SK-N-SH (cell line): ENCODE results near the gene ANO6.

Source experiments
- CHD2 ChIP-seq: fragments of 150-350 bp; IDR thresholded peaks from 2 replicates; pipeline ENCODE4 v1.6.1; 2018; ENCODE audit warnings: low read length; ENCODE audit not compliant: partially characterized antibody
- CTCF ChIP-seq: fragments of 200-600 bp; sonication (generic); IDR thresholded peaks from 2 replicates; pipeline ENCODE4 v1.6.1; 2017; ENCODE audit warnings: antibody characterized with exemption, mild to moderate bottlenecking, moderate library complexity
- ELF1 ChIP-seq: IDR thresholded peaks from 2 replicates; pipeline ENCODE4 v1.4.0; 2012
- JUND ChIP-seq: IDR thresholded peaks from 2 replicates; pipeline ENCODE4 v1.4.0; 2012
- PBX3 ChIP-seq: IDR thresholded peaks from 2 replicates; pipeline ENCODE4; 2012
- POLR2AphosphoS5 ChIP-seq: IDR thresholded peaks from 2 replicates; pipeline ENCODE4 v1.6.1; 2012; ENCODE audit warnings: low read depth, low read length
- RCOR1 ChIP-seq: fragments of 150-350 bp; IDR thresholded peaks from 2 replicates; pipeline ENCODE4 v1.6.1; 2017; ENCODE audit warnings: antibody characterized with exemption, low read length
- REST ChIP-seq: IDR thresholded peaks from 2 replicates; pipeline ENCODE4 v1.6.1; 2012; ENCODE audit warnings: mild to moderate bottlenecking, low read depth, low read length, moderate library complexity
- RXRA ChIP-seq: IDR thresholded peaks from 2 replicates; pipeline ENCODE4 v1.4.0; 2012; ENCODE audit warnings: low read depth, mild to moderate bottlenecking, borderline replicate concordance
- SIN3A ChIP-seq: IDR thresholded peaks from 2 replicates; pipeline ENCODE4 v1.6.1; 2012; ENCODE audit warnings: low read depth, mild to moderate bottlenecking, low read length, moderate library complexity, borderline replicate concordance
- TAF1 ChIP-seq: IDR thresholded peaks from 2 replicates; pipeline ENCODE4 v1.6.1; 2012; ENCODE audit warnings: low read depth, mild to moderate bottlenecking, low read length, moderate library complexity, borderline replicate concordance
- TCF12 ChIP-seq: IDR thresholded peaks from 2 replicates; pipeline ENCODE4 v1.4.0; 2012
- USF1 ChIP-seq: IDR thresholded peaks from 2 replicates; pipeline ENCODE4 v1.4.0; 2012; ENCODE audit warnings: low read depth, borderline replicate concordance
- USF2 ChIP-seq: fragments of 150-350 bp; IDR thresholded peaks from 2 replicates; pipeline ENCODE4 v1.6.1; 2017; ENCODE audit warnings: antibody characterized with exemption, low read length, low read depth, borderline replicate concordance

GRCh38 chr12:45336331-45336730 lies 120.4 kb downstream of the ANO6 start:
- TF ChIP-seq CTCF (no peak), JUND (no peak), REST (no peak), POLR2AphosphoS5 (no peak), PBX3 (no peak), USF1 (no peak), USF2 (no peak), CHD2 (no peak), RCOR1 (no peak), SIN3A (no peak), TAF1 (no peak), ELF1 (no peak), TCF12 (no peak), RXRA (no peak)
